Endothelial cell of umbilical vein (primary cell): ENCODE measurements around the gene PCNX1. TPM values are rescaled to one million over a fixed set of nuclear protein-coding genes. Genes with fewer than 3 reads are reported as not detected.

Source experiments
- BruUV-seq: library from RNA; stranded (reverse); fragments of 400-500 nt; replicated peaks from 2 replicates; lab custom pipeline; 2021; lab: Mats Ljungman, UMichigan
- CTCF ChIA-PET: fragments of 300-600, 350-600 bp; sonication (Branson Sonifier 250); formaldehyde crosslinking; loops from one replicate; lab custom pipeline; 2021; ENCODE audit warnings: antibody characterized with exemption, inconsistent platforms; lab: Charles Lee
- POLR2A ChIA-PET: fragments of 300-600, 350-600 bp; sonication (Branson Sonifier 250); formaldehyde crosslinking; loops from one replicate; lab custom pipeline; 2021; ENCODE audit warnings: antibody characterized with exemption, inconsistent platforms; lab: Charles Lee
- DNase-seq: peaks from one replicate; pipeline ENCODE4 v3.0.0-alpha.2; 2011; ENCODE audit warnings: low read depth, low spot score
- FAIRE-seq: peaks from 2 replicates; lab custom pipeline; 2011; peaks lifted over from hg19 to GRCh38; lab: Jason Lieb, UNC
- H2AFZ ChIP-seq: 2 replicates; pipeline ENCODE4 v1.6.0; 2012; ENCODE audit warnings: low read depth, low read length, control low read depth, inconsistent platforms
- H3K27ac ChIP-seq: 2 replicates; pipeline ENCODE4 v1.5.1; 2011; ENCODE audit warnings: low read depth, mild to moderate bottlenecking, control low read depth, low read length, moderate library complexity; ENCODE audit not compliant: insufficient read depth
- H3K27me3 ChIP-seq, 2 experiments: 2 replicates each; pipeline versions ENCODE4 v1.6.0 to v1.6.1; 2011; ENCODE audit warnings: low read length in 2 of 2, mixed read lengths in 1 of 2; ENCODE audit not compliant: control insufficient read depth in 2 of 2, insufficient read depth in 2 of 2
- H3K36me3 ChIP-seq, 2 experiments: 2 replicates in 1 of 2; 3 replicates in 1 of 2; pipeline ENCODE4 v1.5.1; 2011; ENCODE audit warnings: low read length in 2 of 2, mild to moderate bottlenecking in 1 of 2, moderate library complexity in 1 of 2; ENCODE audit not compliant: control insufficient read depth in 2 of 2, insufficient read depth in 2 of 2; ENCODE audit errors: extremely low read depth in 1 of 2
- H3K4me1 ChIP-seq: 3 replicates; pipeline ENCODE4 v1.5.1; 2011; ENCODE audit warnings: mild to moderate bottlenecking, low read length; ENCODE audit not compliant: control insufficient read depth, insufficient read depth; ENCODE audit errors: extremely low read depth
- H3K4me2 ChIP-seq: 2 replicates; pipeline ENCODE4 v1.6.1; 2011; ENCODE audit warnings: low read length, control low read depth, mixed read lengths; ENCODE audit not compliant: insufficient read depth
- H3K4me3 ChIP-seq, 3 experiments: fragments of 200-600 bp in 1 of 3; sonication (generic), shearing (Covaris generic) in 1 of 3; replicated peaks in 1 of 3; 2 replicates each; pipeline ENCODE4 v1.5.1; 2011 to 2016; ENCODE audit warnings: control low read depth in 3 of 3, low read length in 3 of 3, mild to moderate bottlenecking in 2 of 3, inconsistent platforms in 1 of 3, low read depth in 1 of 3, moderate library complexity in 1 of 3; ENCODE audit not compliant: insufficient read depth in 1 of 3
- H3K79me2 ChIP-seq: 2 replicates; pipeline ENCODE4 v1.6.0; 2012; ENCODE audit warnings: low read length, inconsistent platforms; ENCODE audit not compliant: control insufficient read depth, insufficient read depth
- H3K9ac ChIP-seq: replicated peaks from 2 replicates; pipeline ENCODE3; 2011; ENCODE audit warnings: low read length, control low read depth; ENCODE audit not compliant: insufficient read depth; ENCODE audit errors: extremely low read depth
- H3K9me1 ChIP-seq: replicated peaks from 3 replicates; pipeline ENCODE4 v1.6.0; 2011; ENCODE audit warnings: mild to moderate bottlenecking, low read length; ENCODE audit not compliant: control insufficient read depth, insufficient read depth; ENCODE audit errors: extremely low read depth
- H3K9me3 ChIP-seq: replicated peaks from 2 replicates; pipeline ENCODE4 v1.5.1; 2012; ENCODE audit warnings: low read length, inconsistent platforms; ENCODE audit not compliant: control insufficient read depth, insufficient read depth
- H4K20me1 ChIP-seq: replicated peaks from 2 replicates; pipeline ENCODE3; 2011; ENCODE audit warnings: mild to moderate bottlenecking, low read length; ENCODE audit not compliant: control insufficient read depth, insufficient read depth; ENCODE audit errors: extremely low read depth
- CTCF ChIP-seq, 2 donors: IDR thresholded peaks; 1 replicate in 1 of 2; 2 replicates in 1 of 2; pipeline ENCODE4 v1.5.1; 2011; ENCODE audit warnings: low read length in 2 of 2, mild to moderate bottlenecking in 2 of 2, moderate library complexity in 2 of 2, control low read depth in 1 of 2, inconsistent platforms in 1 of 2, low read depth in 1 of 2; ENCODE audit not compliant: insufficient read depth in 1 of 2; ENCODE audit errors: extremely low read depth in 1 of 2
- FOS ChIP-seq: IDR thresholded peaks from 2 replicates; pipeline ENCODE4 v1.6.1; 2011; ENCODE audit warnings: mild to moderate bottlenecking, low read length, moderate library complexity, borderline replicate concordance; ENCODE audit not compliant: insufficient read depth
- JUN ChIP-seq: IDR thresholded peaks from 2 replicates; pipeline ENCODE4 v1.6.1; 2011; ENCODE audit warnings: borderline replicate concordance, low read depth; ENCODE audit not compliant: insufficient read length, insufficient read depth
- POLR2A ChIP-seq: IDR thresholded peaks from 2 replicates; pipeline ENCODE4 v1.6.1; 2012; ENCODE audit warnings: low read depth, mild to moderate bottlenecking, control low read depth, low read length
- dilution Hi-C: fragments of 300-500 bp; cut with MboI; formaldehyde crosslinking; loops from one replicate; pipeline ENCODE4 v1.15.0; 2019; ENCODE audit warnings: low sequenced_read_pairs; ENCODE audit not compliant: extremely low pct_ligation_motif_present
- intact Hi-C: fragments of 100-400 bp; cut with micrococcal nuclease; formaldehyde crosslinking; loops from one replicate; pipeline ENCODE4 v1.10.0; 2022
- polyA plus RNA-seq, 4 experiments: library from polyadenylated mRNA; depleted of rRNA in 3 of 4; stranded (reverse) in 3 of 4; unstranded in 1 of 4; fragments of >200 nt; gene quantifications; 2 replicates each; pipeline versions ENCODE4 v1.2.1 to v1.2.3, GENCODE V29; 2011 to 2012; ENCODE audit warnings: missing spikeins in 1 of 4
- total RNA-seq: library from RNA; stranded (reverse); gene quantifications from 2 replicates; pipeline ENCODE4 v1.2.3, GENCODE V29; 2021

PCNX1 gene
- total and polyA plus RNA-seq, 2 donors (not counting 3 experiments of a cell fraction or from before 2014, with no cell fraction given), result 21.4 to 40.5 TPM

GRCh38 chr14:70972107-70972976, 65.1 kb downstream of the PCNX1 start:
- no TSS peak for BruUV-seq
- Histone ChIP-seq H3K9me3 (no peaks in the 10 kb centered on the region), H4K20me1 (no peaks in the 10 kb centered on the region), H3K4me1 (no peaks in the 10 kb centered on the region), H2AFZ (no peak overlapping the region), H3K36me3 (peaks cover 2 to 7% of the 10 kb centered on the region in 2 experiments), H3K4me3 (no peak overlapping the region), H3K79me2 (peaks cover 1% of the 10 kb centered on the region), H3K9me1 (no peaks in the 10 kb centered on the region), H3K27ac (no peak overlapping the region), H3K27me3 (no peaks in the 10 kb centered on the region), H3K9ac (no peak overlapping the region), H3K4me2 (no peak overlapping the region)
- dilution Hi-C loops, result no loop called here
- ChIA-PET POLR2A (no interaction called here), CTCF (interaction anchor here (0.6 to 2.7 kb wide), 25 partner anchors 9 to 883 kb away, joined by 3 to 56 read pairs (median 4); partner anchors contain the start of genes MAP3K9 and PCNX1)
- DNase-seq (peak; percentile 83), FAIRE-seq (peak; percentile 72)
- intact Hi-C loops, result loop anchor here (1.0 kb wide), 4 partner anchors 65 to 350 kb away; partner anchors contain the start of gene PCNX1
- TF ChIP-seq POLR2A, result no peak
- TF ChIP-seq CTCF (IDR thresholded peaks at IDR 0.05; ENCODE audit: extremely low read depth in 1 of 2, insufficient read depth in 1 of 2, low read depth in 1 of 2, low read length in 2 of 2), result peak; percentile 81 to 90
- TF ChIP-seq JUN, result no peak
- TF ChIP-seq FOS, result no peak
